SK-N-SH (cell line): Measurements from ENCODE around the gene ATXN7L2. TPM values are rescaled to one million over a fixed set of nuclear protein-coding genes. Genes with fewer than 3 reads are reported as not detected.

Experiments used
- CTCF ChIA-PET: fragments of 300-600, 350-600 bp; formaldehyde crosslinking; extraction: SDS; loops from one replicate; lab custom pipeline; 2021; lab: Yijun Ruan, JAX
- POLR2A ChIA-PET: fragments of 350-600 bp; sonication (Branson Sonifier 250); formaldehyde crosslinking; extraction: SDS; loops from one replicate; lab custom pipeline; 2020; ENCODE audit warnings: antibody characterized with exemption, inconsistent platforms; lab: Yijun Ruan, JAX
- DNase-seq: peaks from one replicate; pipeline ENCODE4 v3.0.0; 2012
- H2AFZ ChIP-seq: fragments of 200-600 bp; sonication (generic); 2 replicates; pipeline ENCODE4 v1.8.1; 2016; ENCODE audit warnings: antibody characterized with exemption, mild to moderate bottlenecking, low read depth
- H3F3A ChIP-seq: fragments of 200-600 bp; sonication (generic); replicated peaks from 2 replicates; pipeline ENCODE3; 2016; ENCODE audit warnings: antibody characterized with exemption, mild to moderate bottlenecking; ENCODE audit not compliant: insufficient read depth
- H3K27ac ChIP-seq, 2 experiments: fragments of 200-500 bp in 1 of 2; fragments of 200-600 bp in 1 of 2; sonication (Bioruptor generic) in 1 of 2; sonication (generic), shearing (Covaris generic) in 1 of 2; 2 replicates each; pipeline versions ENCODE4 v1.5.1 to v1.6.1; 2014 to 2016; ENCODE audit warnings: low read depth in 2 of 2, inconsistent platforms in 1 of 2, low read length in 1 of 2, mild to moderate bottlenecking in 1 of 2, mixed read lengths in 1 of 2
- H3K27me3 ChIP-seq: fragments of 200-600 bp; sonication (generic), shearing (Covaris generic); 2 replicates; pipeline ENCODE4 v1.6.1; 2016; ENCODE audit warnings: mixed run types; ENCODE audit not compliant: insufficient read depth
- H3K36me3 ChIP-seq, 2 experiments: fragments of 200-500 bp in 1 of 2; fragments of 200-600 bp in 1 of 2; sonication (Bioruptor generic) in 1 of 2; sonication (generic) in 1 of 2; replicated peaks in 1 of 2; 2 replicates each; pipeline versions ENCODE3 to v1.5.1; 2014 to 2016; ENCODE audit warnings: low read length in 1 of 2, mild to moderate bottlenecking in 1 of 2; ENCODE audit not compliant: insufficient read depth in 2 of 2, control insufficient read depth in 1 of 2
- H3K4me1 ChIP-seq, 2 experiments: fragments of 200-500 bp in 1 of 2; fragments of 200-600 bp in 1 of 2; sonication (Bioruptor generic) in 1 of 2; sonication (generic), shearing (Covaris generic) in 1 of 2; 2 replicates each; pipeline versions ENCODE4 v1.5.1 to v1.6.1; 2014 to 2016; ENCODE audit warnings: low read depth in 1 of 2, low read length in 1 of 2, mixed run types in 1 of 2; ENCODE audit not compliant: insufficient read depth in 2 of 2, control insufficient read depth in 1 of 2
- H3K4me2 ChIP-seq: fragments of 200-600 bp; sonication (generic), shearing (Covaris generic); 2 replicates; pipeline ENCODE4 v1.6.1; 2017; ENCODE audit warnings: mixed run types
- H3K4me3 ChIP-seq, 2 experiments: fragments of 200-500 bp in 1 of 2; fragments of 200-600 bp in 1 of 2; sonication (Bioruptor generic) in 1 of 2; sonication (generic), shearing (Covaris generic) in 1 of 2; 2 replicates each; pipeline versions ENCODE4 v1.5.1 to v1.8.1; 2014 to 2016; ENCODE audit warnings: low read depth in 2 of 2, inconsistent platforms in 1 of 2, low read length in 1 of 2, mild to moderate bottlenecking in 1 of 2, mixed read lengths in 1 of 2, moderate library complexity in 1 of 2
- H3K79me2 ChIP-seq: fragments of 200-600 bp; sonication (generic); 2 replicates; pipeline ENCODE4 v1.8.1; 2017; ENCODE audit warnings: mild to moderate bottlenecking; ENCODE audit not compliant: insufficient read depth
- H3K9ac ChIP-seq: fragments of 200-600 bp; sonication (generic); 2 replicates; pipeline ENCODE4 v1.6.1; 2017; ENCODE audit warnings: mixed run types
- H3K9me2 ChIP-seq: fragments of 200-600 bp; sonication (generic); 2 replicates; pipeline ENCODE4 v1.6.1; 2017; ENCODE audit warnings: mixed run types
- H3K9me3 ChIP-seq: fragments of 200-600 bp; sonication (generic); 2 replicates; pipeline ENCODE4 v1.6.1; 2017; ENCODE audit warnings: mixed run types, mild to moderate bottlenecking, moderate library complexity
- H4K20me1 ChIP-seq: fragments of 200-600 bp; sonication (generic); 2 replicates; pipeline ENCODE4 v1.6.1; 2017; ENCODE audit warnings: mild to moderate bottlenecking, mixed run types; ENCODE audit not compliant: insufficient read depth
- MEF2A ChIP-seq: IDR thresholded peaks from 2 replicates; pipeline ENCODE4 v1.4.0; 2012; ENCODE audit warnings: low read depth, borderline replicate concordance
- MXI1 ChIP-seq: IDR thresholded peaks from 2 replicates; pipeline ENCODE4 v1.6.1; 2012; ENCODE audit warnings: mild to moderate bottlenecking, low read depth, low read length, improper control_type of control experiment
- NFIC ChIP-seq: IDR thresholded peaks from 2 replicates; pipeline ENCODE4 v1.4.0; 2012; ENCODE audit warnings: borderline replicate concordance
- NRF1 ChIP-seq: IDR thresholded peaks from 2 replicates; pipeline ENCODE4 v1.6.1; 2012; ENCODE audit warnings: low read depth, mild to moderate bottlenecking, low read length
- POLR2AphosphoS5 ChIP-seq: IDR thresholded peaks from 2 replicates; pipeline ENCODE4 v1.6.1; 2012; ENCODE audit warnings: low read depth, low read length
- RCOR1 ChIP-seq: fragments of 150-350 bp; IDR thresholded peaks from 2 replicates; pipeline ENCODE4 v1.6.1; 2017; ENCODE audit warnings: antibody characterized with exemption, low read length
- RXRA ChIP-seq: IDR thresholded peaks from 2 replicates; pipeline ENCODE4 v1.4.0; 2012; ENCODE audit warnings: low read depth, mild to moderate bottlenecking, borderline replicate concordance
- SIN3A ChIP-seq: IDR thresholded peaks from 2 replicates; pipeline ENCODE4 v1.6.1; 2012; ENCODE audit warnings: low read depth, mild to moderate bottlenecking, low read length, moderate library complexity, borderline replicate concordance
- SMC3 ChIP-seq: IDR thresholded peaks from 2 replicates; pipeline ENCODE4 v1.6.1; 2012; ENCODE audit warnings: low read depth, low read length, improper control_type of control experiment
- TCF12 ChIP-seq: IDR thresholded peaks from 2 replicates; pipeline ENCODE4 v1.4.0; 2012
- YY1 ChIP-seq: IDR thresholded peaks from 2 replicates; pipeline ENCODE4 v1.4.0; 2012; ENCODE audit warnings: low read depth, mild to moderate bottlenecking
- WGBS: methylation state at CpG from one replicate; pipeline ENCODE4 v1.1.6; 2017; ENCODE audit warnings: low lambda C conversion rate; 5-methylcytosine and 5-hydroxymethylcytosine counted together
- polyA plus RNA-seq, 3 experiments: library from polyadenylated mRNA; depleted of rRNA; stranded (reverse); fragments of >200 nt; gene quantifications; 2 replicates each; pipeline ENCODE4 v1.2.3, GENCODE V29; 2012
- TF ChIP-seq, protein P1 (sequence below): fragments of 150-350 bp; IDR thresholded peaks from 2 replicates; pipeline ENCODE4 v1.6.1; 2016; ENCODE audit warnings: mild to moderate bottlenecking, low read depth, low read length
- TF ChIP-seq, protein P2 (sequence below): IDR thresholded peaks from 2 replicates; pipeline ENCODE4; 2012
- TF ChIP-seq, protein P3 (sequence below): IDR thresholded peaks from 2 replicates; pipeline ENCODE4 v1.4.0; 2012; ENCODE audit warnings: low read depth, borderline replicate concordance
- TF ChIP-seq, protein P4 (sequence below): fragments of 200-600 bp; sonication (generic); IDR thresholded peaks from 2 replicates; pipeline ENCODE4 v1.6.1; 2017; ENCODE audit warnings: antibody characterized with exemption, mild to moderate bottlenecking, moderate library complexity
- TF ChIP-seq, protein P5 (sequence below): IDR thresholded peaks from 2 replicates; pipeline ENCODE4 v1.6.1; 2012; ENCODE audit warnings: mild to moderate bottlenecking, low read depth, low read length, moderate library complexity

The ATXN7L2 gene
- polyA plus RNA-seq, 1 of the 3 experiments (the other 2 are of a cell fraction): 4.0 TPM

DNA sequence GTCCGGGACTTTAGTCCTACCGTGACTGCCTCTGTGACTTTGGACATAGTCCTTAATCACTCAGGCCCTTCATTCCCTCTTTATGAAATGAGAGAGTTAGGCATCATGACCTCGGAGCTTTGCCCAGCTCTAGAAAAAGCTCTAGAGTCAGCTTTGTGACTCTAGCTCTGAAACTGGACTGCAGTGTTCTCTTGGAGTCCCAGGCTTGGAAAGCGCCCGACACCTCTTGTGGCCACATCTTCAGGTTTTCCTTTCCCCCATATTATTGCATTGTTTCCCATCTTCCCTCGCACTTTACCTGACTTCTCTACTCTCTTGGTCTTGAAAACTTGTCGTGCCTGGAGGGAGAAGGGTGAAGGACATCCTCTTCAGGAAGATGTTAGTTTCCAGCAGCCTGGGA, 38.3 kb downstream of the ATXN7L2 start:
- no peak overlapping the region for H3K27ac ChIP-seq
- H3K79me2 ChIP-seq: no peaks in the 10 kb centered on the region
- CTCF ChIA-PET: interaction anchor here (4.0 to 26.3 kb wide), 2 partner anchors 10 to 21 kb away, joined by 35 to 1710 read pairs; partner anchors contain the start of genes AMIGO1, ATXN7L2 and CYB561D1
- no peak for TF ChIP-seq RCOR1
- TF ChIP-seq POLR2AphosphoS5: no peak
- TF ChIP-seq TCF12: no peak
- TF ChIP-seq, protein P1, sequence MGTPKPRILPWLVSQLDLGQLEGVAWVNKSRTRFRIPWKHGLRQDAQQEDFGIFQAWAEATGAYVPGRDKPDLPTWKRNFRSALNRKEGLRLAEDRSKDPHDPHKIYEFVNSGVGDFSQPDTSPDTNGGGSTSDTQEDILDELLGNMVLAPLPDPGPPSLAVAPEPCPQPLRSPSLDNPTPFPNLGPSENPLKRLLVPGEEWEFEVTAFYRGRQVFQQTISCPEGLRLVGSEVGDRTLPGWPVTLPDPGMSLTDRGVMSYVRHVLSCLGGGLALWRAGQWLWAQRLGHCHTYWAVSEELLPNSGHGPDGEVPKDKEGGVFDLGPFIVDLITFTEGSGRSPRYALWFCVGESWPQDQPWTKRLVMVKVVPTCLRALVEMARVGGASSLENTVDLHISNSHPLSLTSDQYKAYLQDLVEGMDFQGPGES: no peak
- no peak for TF ChIP-seq NRF1
- no peak for TF ChIP-seq NFIC
- TF ChIP-seq RXRA: no peak
- TF ChIP-seq YY1: no peak
- no peak for TF ChIP-seq SMC3
- no peak for TF ChIP-seq MEF2A
- TF ChIP-seq, protein P2, sequence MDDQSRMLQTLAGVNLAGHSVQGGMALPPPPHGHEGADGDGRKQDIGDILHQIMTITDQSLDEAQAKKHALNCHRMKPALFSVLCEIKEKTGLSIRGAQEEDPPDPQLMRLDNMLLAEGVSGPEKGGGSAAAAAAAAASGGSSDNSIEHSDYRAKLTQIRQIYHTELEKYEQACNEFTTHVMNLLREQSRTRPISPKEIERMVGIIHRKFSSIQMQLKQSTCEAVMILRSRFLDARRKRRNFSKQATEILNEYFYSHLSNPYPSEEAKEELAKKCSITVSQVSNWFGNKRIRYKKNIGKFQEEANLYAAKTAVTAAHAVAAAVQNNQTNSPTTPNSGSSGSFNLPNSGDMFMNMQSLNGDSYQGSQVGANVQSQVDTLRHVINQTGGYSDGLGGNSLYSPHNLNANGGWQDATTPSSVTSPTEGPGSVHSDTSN: no peak
- TF ChIP-seq, protein P3, sequence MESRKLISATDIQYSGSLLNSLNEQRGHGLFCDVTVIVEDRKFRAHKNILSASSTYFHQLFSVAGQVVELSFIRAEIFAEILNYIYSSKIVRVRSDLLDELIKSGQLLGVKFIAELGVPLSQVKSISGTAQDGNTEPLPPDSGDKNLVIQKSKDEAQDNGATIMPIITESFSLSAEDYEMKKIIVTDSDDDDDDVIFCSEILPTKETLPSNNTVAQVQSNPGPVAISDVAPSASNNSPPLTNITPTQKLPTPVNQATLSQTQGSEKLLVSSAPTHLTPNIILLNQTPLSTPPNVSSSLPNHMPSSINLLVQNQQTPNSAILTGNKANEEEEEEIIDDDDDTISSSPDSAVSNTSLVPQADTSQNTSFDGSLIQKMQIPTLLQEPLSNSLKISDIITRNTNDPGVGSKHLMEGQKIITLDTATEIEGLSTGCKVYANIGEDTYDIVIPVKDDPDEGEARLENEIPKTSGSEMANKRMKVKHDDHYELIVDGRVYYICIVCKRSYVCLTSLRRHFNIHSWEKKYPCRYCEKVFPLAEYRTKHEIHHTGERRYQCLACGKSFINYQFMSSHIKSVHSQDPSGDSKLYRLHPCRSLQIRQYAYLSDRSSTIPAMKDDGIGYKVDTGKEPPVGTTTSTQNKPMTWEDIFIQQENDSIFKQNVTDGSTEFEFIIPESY: no peak
- TF ChIP-seq, protein P4, sequence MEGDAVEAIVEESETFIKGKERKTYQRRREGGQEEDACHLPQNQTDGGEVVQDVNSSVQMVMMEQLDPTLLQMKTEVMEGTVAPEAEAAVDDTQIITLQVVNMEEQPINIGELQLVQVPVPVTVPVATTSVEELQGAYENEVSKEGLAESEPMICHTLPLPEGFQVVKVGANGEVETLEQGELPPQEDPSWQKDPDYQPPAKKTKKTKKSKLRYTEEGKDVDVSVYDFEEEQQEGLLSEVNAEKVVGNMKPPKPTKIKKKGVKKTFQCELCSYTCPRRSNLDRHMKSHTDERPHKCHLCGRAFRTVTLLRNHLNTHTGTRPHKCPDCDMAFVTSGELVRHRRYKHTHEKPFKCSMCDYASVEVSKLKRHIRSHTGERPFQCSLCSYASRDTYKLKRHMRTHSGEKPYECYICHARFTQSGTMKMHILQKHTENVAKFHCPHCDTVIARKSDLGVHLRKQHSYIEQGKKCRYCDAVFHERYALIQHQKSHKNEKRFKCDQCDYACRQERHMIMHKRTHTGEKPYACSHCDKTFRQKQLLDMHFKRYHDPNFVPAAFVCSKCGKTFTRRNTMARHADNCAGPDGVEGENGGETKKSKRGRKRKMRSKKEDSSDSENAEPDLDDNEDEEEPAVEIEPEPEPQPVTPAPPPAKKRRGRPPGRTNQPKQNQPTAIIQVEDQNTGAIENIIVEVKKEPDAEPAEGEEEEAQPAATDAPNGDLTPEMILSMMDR: no peak
- TF ChIP-seq MXI1: no peak
- TF ChIP-seq SIN3A: no peak
- TF ChIP-seq, protein P5, sequence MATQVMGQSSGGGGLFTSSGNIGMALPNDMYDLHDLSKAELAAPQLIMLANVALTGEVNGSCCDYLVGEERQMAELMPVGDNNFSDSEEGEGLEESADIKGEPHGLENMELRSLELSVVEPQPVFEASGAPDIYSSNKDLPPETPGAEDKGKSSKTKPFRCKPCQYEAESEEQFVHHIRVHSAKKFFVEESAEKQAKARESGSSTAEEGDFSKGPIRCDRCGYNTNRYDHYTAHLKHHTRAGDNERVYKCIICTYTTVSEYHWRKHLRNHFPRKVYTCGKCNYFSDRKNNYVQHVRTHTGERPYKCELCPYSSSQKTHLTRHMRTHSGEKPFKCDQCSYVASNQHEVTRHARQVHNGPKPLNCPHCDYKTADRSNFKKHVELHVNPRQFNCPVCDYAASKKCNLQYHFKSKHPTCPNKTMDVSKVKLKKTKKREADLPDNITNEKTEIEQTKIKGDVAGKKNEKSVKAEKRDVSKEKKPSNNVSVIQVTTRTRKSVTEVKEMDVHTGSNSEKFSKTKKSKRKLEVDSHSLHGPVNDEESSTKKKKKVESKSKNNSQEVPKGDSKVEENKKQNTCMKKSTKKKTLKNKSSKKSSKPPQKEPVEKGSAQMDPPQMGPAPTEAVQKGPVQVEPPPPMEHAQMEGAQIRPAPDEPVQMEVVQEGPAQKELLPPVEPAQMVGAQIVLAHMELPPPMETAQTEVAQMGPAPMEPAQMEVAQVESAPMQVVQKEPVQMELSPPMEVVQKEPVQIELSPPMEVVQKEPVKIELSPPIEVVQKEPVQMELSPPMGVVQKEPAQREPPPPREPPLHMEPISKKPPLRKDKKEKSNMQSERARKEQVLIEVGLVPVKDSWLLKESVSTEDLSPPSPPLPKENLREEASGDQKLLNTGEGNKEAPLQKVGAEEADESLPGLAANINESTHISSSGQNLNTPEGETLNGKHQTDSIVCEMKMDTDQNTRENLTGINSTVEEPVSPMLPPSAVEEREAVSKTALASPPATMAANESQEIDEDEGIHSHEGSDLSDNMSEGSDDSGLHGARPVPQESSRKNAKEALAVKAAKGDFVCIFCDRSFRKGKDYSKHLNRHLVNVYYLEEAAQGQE: no peak
- peaks cover 6% of the 10 kb centered on the region; the same call in 1 of the 2 replicates for H3K27me3 ChIP-seq
- no peaks in the 10 kb centered on the region for H4K20me1 ChIP-seq
- H3K36me3 ChIP-seq: no peaks in the 10 kb centered on the region
- H3K9ac ChIP-seq: no peak overlapping the region
- no peaks in the 10 kb centered on the region for H3F3A ChIP-seq
- no peak overlapping the region for H3K4me3 ChIP-seq
- H3K4me2 ChIP-seq: no peak overlapping the region
- 83% methylated on average over 5 of the region's 7 CpGs for WGBS
- no peaks in the 10 kb centered on the region for H3K9me2 ChIP-seq
- H3K9me3 ChIP-seq: no peaks in the 10 kb centered on the region
- no peak overlapping the region for H2AFZ ChIP-seq
- no peak for DNase-seq
- H3K4me1 ChIP-seq: peaks cover 0 to 3% of the 10 kb centered on the region in 2 experiments; a peak in 1 of 4 replicates
- POLR2A ChIA-PET: no interaction called here
